H1 (cell line): Measurements from ENCODE around the gene WIPI1. TPM values are rescaled to one million over a fixed set of nuclear protein-coding genes. Genes with fewer than 3 reads are reported as not detected.

Source experiments
- CTCF ChIA-PET: fragments of 300-600 bp; sonication (Branson Sonifier 250); formaldehyde crosslinking; loops from one replicate; lab custom pipeline; 2021; ENCODE audit not compliant: partially characterized antibody; lab: Charles Lee
- POLR2A ChIA-PET: fragments of 300-600 bp; sonication (Branson Sonifier 250); formaldehyde crosslinking; loops from one replicate; lab custom pipeline; 2021; ENCODE audit warnings: inconsistent platforms; ENCODE audit not compliant: partially characterized antibody; lab: Charles Lee
- DNase-seq, 2 experiments: peaks; one replicate each; pipeline versions ENCODE4 v3.0.0 to v3.0.0-alpha.2; 2010 to 2022; ENCODE audit warnings: low spot score in 2 of 2, low read depth in 1 of 2, mixed read lengths in 1 of 2
- FAIRE-seq: peaks from 2 replicates; lab custom pipeline; 2011; peaks lifted over from hg19 to GRCh38; lab: Jason Lieb, UNC
- H2AFZ ChIP-seq: 2 replicates; pipeline ENCODE4 v1.8.1; 2012; ENCODE audit warnings: low read length, inconsistent platforms
- H2AK5ac ChIP-seq: 2 replicates; pipeline ENCODE4 v1.6.1; 2013; ENCODE audit warnings: low read depth, low read length
- H2BK120ac ChIP-seq: replicated peaks from 2 replicates; pipeline ENCODE3; 2013; ENCODE audit warnings: low read depth, low read length, inconsistent platforms
- H2BK12ac ChIP-seq: 2 replicates; pipeline ENCODE4 v1.6.1; 2013; ENCODE audit warnings: low read depth, low read length
- H2BK15ac ChIP-seq: 2 replicates; pipeline ENCODE4 v1.6.1; 2013; ENCODE audit warnings: low read length
- H2BK20ac ChIP-seq: 2 replicates; pipeline ENCODE4 v1.6.1; 2013; ENCODE audit warnings: low read length
- H2BK5ac ChIP-seq: 2 replicates; pipeline ENCODE4 v1.6.1; 2013; ENCODE audit warnings: low read depth, low read length
- H3K14ac ChIP-seq: 2 replicates; pipeline ENCODE4 v1.6.1; 2013; ENCODE audit warnings: inconsistent platforms; ENCODE audit not compliant: insufficient read length
- H3K18ac ChIP-seq: 2 replicates; pipeline ENCODE4 v1.6.1; 2013; ENCODE audit warnings: low read length; ENCODE audit errors: extremely low read depth
- H3K23ac ChIP-seq: 2 replicates; pipeline ENCODE4 v1.6.1; 2013; ENCODE audit warnings: inconsistent platforms; ENCODE audit not compliant: insufficient read length
- H3K23me2 ChIP-seq: 2 replicates; pipeline ENCODE4 v1.6.1; 2013; ENCODE audit warnings: low read depth, low read length
- H3K27ac ChIP-seq: 2 replicates; pipeline ENCODE4 v1.6.1; 2011; ENCODE audit warnings: low read depth, low read length, inconsistent platforms
- H3K27me3 ChIP-seq, 4 experiments: replicated peaks in 1 of 4; 1 replicate in 1 of 4; 2 replicates in 3 of 4; pipeline versions ENCODE4 v1.6.1 to v1.8.1; 2011 to 2013; ENCODE audit warnings: low read length in 3 of 4, mild to moderate bottlenecking in 3 of 4, inconsistent platforms in 2 of 4, mixed read lengths in 2 of 4, moderate library complexity in 1 of 4; ENCODE audit not compliant: control insufficient read depth in 3 of 4, insufficient read depth in 3 of 4; ENCODE audit errors: extremely low read depth in 1 of 4
- H3K36me3 ChIP-seq, 4 experiments: 2 replicates each; pipeline versions ENCODE4 v1.6.1 to v1.8.1; 2011 to 2013; ENCODE audit warnings: mild to moderate bottlenecking in 4 of 4, low read length in 3 of 4, moderate library complexity in 2 of 4, control low read depth in 1 of 4, inconsistent platforms in 1 of 4; ENCODE audit not compliant: insufficient read depth in 4 of 4, control insufficient read depth in 2 of 4
- H3K4ac ChIP-seq: replicated peaks from 2 replicates; pipeline ENCODE3; 2013; ENCODE audit warnings: low read length, low read depth, mixed read lengths, inconsistent platforms; ENCODE audit not compliant: insufficient read length
- H3K4me1 ChIP-seq, 4 experiments: replicated peaks in 1 of 4; 1 replicate in 1 of 4; 2 replicates in 3 of 4; pipeline versions ENCODE4 v1.6.1 to v1.8.1; 2011 to 2013; ENCODE audit warnings: low read length in 3 of 4, inconsistent platforms in 2 of 4, mixed read lengths in 1 of 4; ENCODE audit not compliant: insufficient read depth in 4 of 4, control insufficient read depth in 3 of 4
- H3K4me2 ChIP-seq, 2 experiments: 2 replicates each; pipeline versions ENCODE4 v1.6.1 to v1.8.1; 2011 to 2013; ENCODE audit warnings: low read depth in 2 of 2, low read length in 2 of 2, control low read depth in 1 of 2, inconsistent platforms in 1 of 2, mild to moderate bottlenecking in 1 of 2; ENCODE audit not compliant: insufficient read depth in 1 of 2
- H3K4me3 ChIP-seq, 4 experiments: fragments of 200-600, 300-600 bp in 1 of 4; sonication (generic), shearing (Covaris generic), sonication (Bioruptor Twin) in 1 of 4; 2 replicates each; pipeline versions ENCODE4 v1.5.1 to v1.8.1; 2011 to 2016; ENCODE audit warnings: low read length in 4 of 4, low read depth in 3 of 4, control low read depth in 2 of 4, inconsistent platforms in 2 of 4, mild to moderate bottlenecking in 2 of 4, mixed read lengths in 1 of 4, moderate library complexity in 1 of 4; ENCODE audit not compliant: insufficient read depth in 2 of 4; ENCODE audit errors: extremely low read depth in 1 of 4
- H3K56ac ChIP-seq: replicated peaks from 2 replicates; pipeline ENCODE3; 2013; ENCODE audit warnings: low read depth, mild to moderate bottlenecking, mixed read lengths, low read length, inconsistent platforms; ENCODE audit not compliant: insufficient read length
- H3K79me1 ChIP-seq: 2 replicates; pipeline ENCODE4 v1.6.1; 2013; ENCODE audit warnings: low read depth, low read length, control low read depth
- H3K79me2 ChIP-seq, 2 experiments: 2 replicates each; pipeline versions ENCODE4 v1.6.1 to v1.8.1; 2012 to 2013; ENCODE audit warnings: low read length in 2 of 2, mild to moderate bottlenecking in 2 of 2, inconsistent platforms in 1 of 2; ENCODE audit not compliant: insufficient read depth in 2 of 2, control insufficient read depth in 1 of 2
- H3K9ac ChIP-seq, 4 experiments: replicated peaks in 1 of 4; 1 replicate in 1 of 4; 2 replicates in 3 of 4; pipeline versions ENCODE4 v1.6.1 to v1.8.1; 2011 to 2013; ENCODE audit warnings: low read depth in 3 of 4, low read length in 3 of 4, control low read depth in 2 of 4, mild to moderate bottlenecking in 2 of 4, moderate library complexity in 2 of 4, inconsistent platforms in 1 of 4; ENCODE audit errors: extremely low read depth in 1 of 4
- H3K9me3 ChIP-seq, 2 experiments: 2 replicates each; pipeline versions ENCODE4 v1.6.1 to v1.8.1; 2012 to 2013; ENCODE audit warnings: mild to moderate bottlenecking in 2 of 2, moderate library complexity in 2 of 2, control low read depth in 1 of 2, inconsistent platforms in 1 of 2, low read depth in 1 of 2, low read length in 1 of 2, mixed read lengths in 1 of 2; ENCODE audit not compliant: insufficient read depth in 2 of 2
- H4K20me1 ChIP-seq, 2 experiments: replicated peaks in 1 of 2; 2 replicates each; pipeline versions ENCODE3 to v1.8.1; 2011 to 2013; ENCODE audit warnings: inconsistent platforms in 2 of 2, low read length in 2 of 2, mild to moderate bottlenecking in 1 of 2; ENCODE audit not compliant: insufficient read depth in 2 of 2, control insufficient read depth in 1 of 2
- H4K5ac ChIP-seq: 2 replicates; pipeline ENCODE4 v1.6.1; 2013; ENCODE audit warnings: low read length, low read depth, mixed read lengths, inconsistent platforms; ENCODE audit not compliant: insufficient read length
- H4K8ac ChIP-seq: 2 replicates; pipeline ENCODE4 v1.8.0; 2013; ENCODE audit warnings: mild to moderate bottlenecking, moderate library complexity, low read length, inconsistent platforms; ENCODE audit not compliant: insufficient read depth; ENCODE audit errors: extremely low read depth
- H4K91ac ChIP-seq: replicated peaks from 2 replicates; pipeline ENCODE3; 2013; ENCODE audit warnings: low read length, mixed read lengths, inconsistent platforms; ENCODE audit not compliant: insufficient read length
- CEBPB ChIP-seq: IDR thresholded peaks from 2 replicates; pipeline ENCODE4 v1.6.1; 2012; ENCODE audit warnings: low read depth, low read length
- SP2 ChIP-seq: IDR thresholded peaks from 2 replicates; pipeline ENCODE4 v1.6.1; 2012; ENCODE audit warnings: mild to moderate bottlenecking, low read length, inconsistent platforms
- WGBS, 2 experiments: shearing (Covaris generic) in 1 of 2; methylation state at CpG; one replicate each; pipeline versions ENCODE4 v1.1.6 to v1.1.7; 2013 to 2015; ENCODE audit warnings: low lambda C conversion rate in 2 of 2, mixed read lengths in 2 of 2, inconsistent platforms in 1 of 2, low coverage in 1 of 2, missing lambda C conversion rate in 1 of 2; ENCODE audit not compliant: insufficient replicate concordance in 2 of 2, insufficient coverage in 1 of 2, insufficient read length in 1 of 2; ENCODE audit errors: extremely low coverage in 1 of 2, missing lambda C conversion rate in 1 of 2; 5-methylcytosine and 5-hydroxymethylcytosine counted together
- polyA plus RNA-seq, 7 experiments: library from polyadenylated mRNA; depleted of rRNA in 3 of 7; stranded (reverse) in 5 of 7; unstranded in 2 of 7; fragments of >200 nt in 5 of 7; fragments of 200-250 nt in 2 of 7; gene quantifications; 1 replicate in 5 of 7; 2 replicates in 1 of 7; 4 replicates in 1 of 7; pipeline versions ENCODE4 v1.2.1 to v1.2.3, GENCODE V29; 2011 to 2013; ENCODE audit warnings: missing spikeins in 2 of 7, mixed read lengths in 2 of 7
- total RNA-seq: library from RNA; stranded (reverse); fragmentation: NEBNext Ultra II Directional; extraction: Animal tissue kit (Norgen Biotek cat#: 25700); gene quantifications from 2 replicates; pipeline ENCODE4 v1.2.1, GENCODE V29; 2021

Gene WIPI1
- total and polyA plus RNA-seq, 2 of the 8 experiments (the other 6 are each of a cell fraction or from before 2014, with no cell fraction given): 16.6 to 17.4 TPM

GRCh38 chr17:68455901-68456338 is 1.4 kb downstream of the WIPI1 start:
- H4K20me1 ChIP-seq: peaks cover 0 to 1% of the 10 kb centered on the region in 2 experiments
- TF ChIP-seq CEBPB (0 out of 2 replicates have a peak, but pooled peaks have one; percentile 18), SP2 (no peak)
- H4K91ac ChIP-seq: peak overlapping the region; percentile 18
- FAIRE-seq (no peak), DNase-seq (no peak)
- ChIA-PET CTCF (interaction anchor here (1.1 to 4.1 kb wide), 6 partner anchors 10 to 283 kb away, joined by 3 to 25 read pairs (median 4); no protein-coding TSS in a partner anchor), POLR2A (interaction anchor here (0.8 to 2.2 kb wide), 2 partner anchors 10 to 226 kb away, joined by 3 to 6 read pairs; no protein-coding TSS in a partner anchor)
- no peak overlapping the region for H2BK5ac ChIP-seq
- WGBS, 2 experiments: 74% methylated on average over 4 of the region's 4 CpGs; no CpG with 5 or more reads in 1 of the 2 experiments
- peak overlapping the region; percentile 59; the same call in 1 of the 2 replicates for H2AFZ ChIP-seq
- H3K23me2 ChIP-seq: peaks cover 8% of the 10 kb centered on the region; the same call in 1 of the 2 replicates
- H3K23ac ChIP-seq: no peak overlapping the region
- no peak overlapping the region for H2AK5ac ChIP-seq
- no peaks in the 10 kb centered on the region for H3K27me3 ChIP-seq
- peak overlapping the region in 2 of 4 experiments; percentile 31 to 65; a peak in 4 of 7 replicates for H3K9ac ChIP-seq
- no peak overlapping the region for H3K18ac ChIP-seq
- peak overlapping the region; percentile 72 to 78 for H3K4me2 ChIP-seq
- H2BK120ac ChIP-seq: no peak overlapping the region
- no peak overlapping the region for H4K5ac ChIP-seq
- peak overlapping the region; percentile 71 to 84 (median 78); a peak in 7 of 8 replicates for H3K4me3 ChIP-seq
- no peaks in the 10 kb centered on the region for H3K79me1 ChIP-seq
- no peaks in the 10 kb centered on the region for H3K79me2 ChIP-seq
- no peaks in the 10 kb centered on the region for H3K36me3 ChIP-seq
- H2BK12ac ChIP-seq: no peak overlapping the region
- no peak overlapping the region for H3K14ac ChIP-seq
- no peak overlapping the region for H3K27ac ChIP-seq
- H2BK15ac ChIP-seq: no peak overlapping the region
- no peak overlapping the region for H3K56ac ChIP-seq
- H3K9me3 ChIP-seq: no peaks in the 10 kb centered on the region
- H3K4me1 ChIP-seq: peaks cover 3 to 4% (median 3%) of the 10 kb centered on the region in 4 experiments; a peak in 5 of 7 replicates
- 0 out of 2 replicates have a peak overlapping the region, but pooled peaks have one; percentile 25 for H2BK20ac ChIP-seq
- H4K8ac ChIP-seq: no peak overlapping the region
- H3K4ac ChIP-seq: no peak overlapping the region
